Measurements from ENCODE around the gene AUTS2.

GRCh38 chr7:70299472-70299807 lies 701.2 kb downstream of the AUTS2 start:
- TF ChIP-seq CTBP1 (IDR thresholded peaks at IDR 0.05; ENCODE audit: borderline replicate concordance) (no peak), SP1 (IDR thresholded peaks at IDR 0.05) (no peak), TARDBP (IDR thresholded peaks at IDR 0.05) (no peak), BHLHE40 (IDR thresholded peaks at IDR 0.05; ENCODE audit: borderline replicate concordance) (no peak), HDGF (IDR thresholded peaks at IDR 0.05; ENCODE audit: borderline replicate concordance) (no peak), FOXK2 (IDR thresholded peaks at IDR 0.05) (no peak), ELF4 (IDR thresholded peaks at IDR 0.05) (no peak), SUZ12 (IDR thresholded peaks at IDR 0.05) (no peak), FOXA1 (IDR thresholded peaks at IDR 0.05) (no peak), FOXM1 (IDR thresholded peaks at IDR 0.05; ENCODE audit: borderline replicate concordance) (no peak), ARNT (IDR thresholded peaks at IDR 0.05) (no peak), L3MBTL2 (conservative IDR thresholded peaks at IDR 0.05) (no peak), LEF1 (IDR thresholded peaks at IDR 0.05; ENCODE audit: borderline replicate concordance) (no peak), PKNOX1 (IDR thresholded peaks at IDR 0.05) (no peak)
